Fibroblast of pulmonary artery (primary cell): ENCODE measurements around the gene FOXI3.

Experiments used
- DNase-seq: peaks from one replicate; pipeline ENCODE4 v3.0.0-alpha.2; 2010; ENCODE audit warnings: low read depth
- H3K4me3 ChIP-seq: replicated peaks from 2 replicates; pipeline ENCODE4 v1.5.1; 2011; ENCODE audit warnings: low read depth, mild to moderate bottlenecking, control low read depth, low read length, moderate library complexity
- TF ChIP-seq, protein P1 (sequence below): IDR thresholded peaks from 2 replicates; pipeline ENCODE4 v1.5.1; 2011; ENCODE audit warnings: mild to moderate bottlenecking, control low read depth, low read length, inconsistent platforms; ENCODE audit errors: missing control alignments

Gene FOXI3

DNA sequence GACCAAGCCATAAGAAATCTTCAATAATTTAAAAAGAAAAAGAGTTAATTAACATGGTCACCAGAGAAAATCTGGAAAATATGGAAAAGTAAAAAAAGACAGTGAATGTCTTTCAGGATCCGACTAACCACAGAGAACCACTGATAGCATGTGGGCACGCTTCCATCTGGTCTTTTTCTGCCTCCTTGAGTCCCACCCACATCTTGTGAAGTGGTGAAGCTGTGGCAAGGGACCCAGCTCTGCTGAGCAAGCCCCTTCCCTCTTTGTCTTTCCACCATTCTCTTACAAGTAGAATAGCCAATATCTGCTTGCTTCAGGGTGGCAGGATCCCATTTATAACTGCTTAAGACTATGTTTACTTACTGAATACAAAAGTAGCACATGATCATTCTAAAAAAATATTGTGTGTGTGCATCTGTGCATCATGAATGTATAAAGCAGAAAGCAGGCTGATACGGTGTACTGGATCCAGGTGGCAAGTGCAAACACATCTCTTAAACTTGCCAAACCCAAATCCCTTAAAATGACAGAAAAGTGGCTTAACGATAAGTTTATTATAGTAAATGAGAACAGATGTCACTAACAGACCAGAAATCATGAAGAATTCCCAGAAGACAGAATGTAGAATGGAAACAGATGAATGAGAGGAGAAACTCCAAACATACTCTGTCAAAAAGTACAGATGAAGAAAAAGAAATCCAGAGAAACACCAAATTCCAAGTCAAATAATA lies 52.3 kb downstream of the FOXI3 start:
- DNase-seq = no peak
- TF ChIP-seq, protein P1, sequence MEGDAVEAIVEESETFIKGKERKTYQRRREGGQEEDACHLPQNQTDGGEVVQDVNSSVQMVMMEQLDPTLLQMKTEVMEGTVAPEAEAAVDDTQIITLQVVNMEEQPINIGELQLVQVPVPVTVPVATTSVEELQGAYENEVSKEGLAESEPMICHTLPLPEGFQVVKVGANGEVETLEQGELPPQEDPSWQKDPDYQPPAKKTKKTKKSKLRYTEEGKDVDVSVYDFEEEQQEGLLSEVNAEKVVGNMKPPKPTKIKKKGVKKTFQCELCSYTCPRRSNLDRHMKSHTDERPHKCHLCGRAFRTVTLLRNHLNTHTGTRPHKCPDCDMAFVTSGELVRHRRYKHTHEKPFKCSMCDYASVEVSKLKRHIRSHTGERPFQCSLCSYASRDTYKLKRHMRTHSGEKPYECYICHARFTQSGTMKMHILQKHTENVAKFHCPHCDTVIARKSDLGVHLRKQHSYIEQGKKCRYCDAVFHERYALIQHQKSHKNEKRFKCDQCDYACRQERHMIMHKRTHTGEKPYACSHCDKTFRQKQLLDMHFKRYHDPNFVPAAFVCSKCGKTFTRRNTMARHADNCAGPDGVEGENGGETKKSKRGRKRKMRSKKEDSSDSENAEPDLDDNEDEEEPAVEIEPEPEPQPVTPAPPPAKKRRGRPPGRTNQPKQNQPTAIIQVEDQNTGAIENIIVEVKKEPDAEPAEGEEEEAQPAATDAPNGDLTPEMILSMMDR = no peak

DNA sequence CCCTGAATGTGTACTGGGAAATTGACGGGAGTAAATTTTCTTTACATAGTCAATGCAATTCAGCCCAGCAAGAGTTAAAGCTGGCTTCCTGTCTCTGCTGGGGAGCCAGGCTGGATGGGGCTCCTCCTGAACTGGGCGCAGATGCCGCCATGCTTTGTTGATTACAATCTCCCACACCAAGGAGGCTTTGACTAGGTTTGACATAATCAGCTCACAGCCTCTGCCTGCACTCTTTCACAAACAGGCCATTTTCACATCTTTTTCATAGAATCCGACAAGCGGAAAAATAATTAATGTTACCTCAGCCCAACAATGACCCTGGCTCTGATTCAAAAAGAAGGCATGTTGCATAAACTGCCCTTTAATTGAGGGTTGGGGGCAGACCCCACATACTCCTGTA lies 54.3 kb downstream of the FOXI3 start:
- TF ChIP-seq, protein P1 = no peak

More for the DNA sequence above, 52.3 kb downstream of the FOXI3 start:
- H3K4me3 ChIP-seq = no peak overlapping the region

More for the DNA sequence above, 54.3 kb downstream of the FOXI3 start:
- no peak overlapping the region for H3K4me3 ChIP-seq
- no peak for DNase-seq
